Caco-2 (cell line): Measurements from ENCODE around the gene RRP1. TPM values are rescaled to one million over a fixed set of nuclear protein-coding genes. Genes with fewer than 3 reads are reported as not detected.

Experiments used
- BruUV-seq: library from RNA; stranded (reverse); fragments of 400-500 nt; replicated peaks from 2 replicates; lab custom pipeline; 2021; lab: Mats Ljungman, UMichigan
- CTCF ChIA-PET: fragments of 300-600 bp; sonication (Branson Sonifier 250); formaldehyde crosslinking; loops from one replicate; lab custom pipeline; 2022; ENCODE audit warnings: antibody characterized with exemption; lab: Charles Lee
- POLR2A ChIA-PET: fragments of 300-600 bp; sonication (Branson Sonifier 250); formaldehyde crosslinking; loops from one replicate; lab custom pipeline; 2022; ENCODE audit warnings: antibody characterized with exemption; lab: Charles Lee
- DNase-seq, 2 experiments: peaks; one replicate each; pipeline versions ENCODE4 v3.0.0 to v3.0.0-alpha.2; 2020 to 2022
- H3K27me3 ChIP-seq: replicated peaks from 2 replicates; pipeline ENCODE4 v1.6.0; 2011; ENCODE audit warnings: low read length; ENCODE audit not compliant: control insufficient read depth, insufficient read depth
- H3K36me3 ChIP-seq: 2 replicates; pipeline ENCODE4 v1.5.1; 2011; ENCODE audit warnings: low read length; ENCODE audit not compliant: control insufficient read depth, insufficient read depth
- H3K4me1 ChIP-seq: fragments of 250-450 bp; sonication (Bioruptor Pico); 2 replicates; pipeline ENCODE4 v1.5.1; 2020; ENCODE audit warnings: mild to moderate bottlenecking
- H3K4me3 ChIP-seq: 2 replicates; pipeline ENCODE4 v1.5.1; 2011; ENCODE audit warnings: low read depth, mild to moderate bottlenecking, control low read depth, low read length
- H3K9me3 ChIP-seq: fragments of 250-450 bp; sonication (Bioruptor Pico); 2 replicates; pipeline ENCODE4 v1.5.1; 2020; ENCODE audit warnings: mild to moderate bottlenecking, moderate library complexity
- H3K27ac Mint-ChIP-seq: one replicate; pipeline ENCODE4 v1.8.0; 2022; ENCODE audit warnings: mixed read lengths; ENCODE audit not compliant: unreplicated experiment
- H3K27me3 Mint-ChIP-seq: one replicate; pipeline ENCODE4 v1.8.0; 2022; ENCODE audit warnings: mixed read lengths; ENCODE audit not compliant: insufficient read depth, unreplicated experiment
- H3K36me3 Mint-ChIP-seq: one replicate; pipeline ENCODE4 v1.8.0; 2022; ENCODE audit warnings: mild to moderate bottlenecking, mixed read lengths; ENCODE audit not compliant: insufficient read depth, unreplicated experiment
- H3K4me1 Mint-ChIP-seq: one replicate; pipeline ENCODE4 v1.8.0; 2022; ENCODE audit warnings: low read depth, mixed read lengths; ENCODE audit not compliant: unreplicated experiment
- H3K4me3 Mint-ChIP-seq: one replicate; pipeline ENCODE4 v1.8.0; 2022; ENCODE audit warnings: mild to moderate bottlenecking, moderate library complexity, mixed read lengths; ENCODE audit not compliant: unreplicated experiment
- H3K9me3 Mint-ChIP-seq: one replicate; pipeline ENCODE4 v1.8.0; 2022; ENCODE audit warnings: mixed read lengths; ENCODE audit not compliant: unreplicated experiment
- intact Hi-C: fragments of 100-400 bp; cut with micrococcal nuclease; formaldehyde crosslinking; loops from one replicate; pipeline ENCODE4 v1.10.0; 2022; ENCODE audit not compliant: unreplicated experiment
- total RNA-seq: library from RNA; stranded (reverse); gene quantifications from 2 replicates; pipeline ENCODE4 v1.2.3, GENCODE V29; 2022
- TF ChIP-seq, protein P1 (sequence below), 2 experiments: fragments of 200-600 bp in 1 of 2; IDR thresholded peaks; 1 replicate in 1 of 2; 2 replicates in 1 of 2; pipeline versions ENCODE4 v1.5.1 to v1.8.0; 2011 to 2022; ENCODE audit warnings: antibody characterized with exemption in 1 of 2, control low read depth in 1 of 2, inconsistent platforms in 1 of 2, low read depth in 1 of 2, low read length in 1 of 2, mild to moderate bottlenecking in 1 of 2, moderate library complexity in 1 of 2; ENCODE audit not compliant: insufficient read depth in 1 of 2, severe bottlenecking in 1 of 2, unreplicated experiment in 1 of 2

The RRP1 gene
- total RNA-seq, 1 experiment from 2014 or later: 52.8 TPM

DNA sequence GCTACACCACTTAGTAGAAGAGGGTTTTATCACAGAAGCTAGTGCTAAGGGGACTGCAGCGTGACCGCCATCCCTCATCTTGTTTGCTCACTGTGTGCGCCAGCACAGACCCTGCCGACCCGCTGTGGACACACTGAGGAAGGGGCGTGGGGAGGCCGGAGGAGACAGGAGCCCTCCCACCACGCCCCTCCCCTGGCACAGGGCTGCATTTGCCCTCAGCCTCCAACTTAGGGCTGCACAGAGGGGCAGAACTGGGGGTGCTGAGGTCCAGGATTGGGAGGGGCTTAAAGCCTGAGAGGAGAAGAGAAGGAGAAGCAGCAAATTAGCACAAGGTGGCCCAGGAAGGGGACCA, 37.2 kb downstream of the RRP1 start:
- Histone ChIP-seq H3K27me3 (no peaks in the 10 kb centered on the region), H3K9me3 (no peaks in the 10 kb centered on the region), H3K36me3 (no peaks in the 10 kb centered on the region), H3K4me1 (no peaks in the 10 kb centered on the region), H3K4me3 (no peak overlapping the region)
- Mint-ChIP-seq H3K4me1 (no peaks in the 10 kb centered on the region), H3K4me3 (no peak overlapping the region), H3K9me3 (no peaks in the 10 kb centered on the region), H3K36me3 (no peaks in the 10 kb centered on the region), H3K27me3 (no peaks in the 10 kb centered on the region), H3K27ac (no peak overlapping the region)
- no TSS peak for BruUV-seq
- ChIA-PET CTCF (interaction anchor here (0.6 kb wide), 1 partner anchor 38 kb away, joined by 3 read pairs; no protein-coding TSS in a partner anchor), POLR2A (no interaction called here)
- DNase-seq: no peak
- intact Hi-C loops: no loop called here
- TF ChIP-seq, protein P1, sequence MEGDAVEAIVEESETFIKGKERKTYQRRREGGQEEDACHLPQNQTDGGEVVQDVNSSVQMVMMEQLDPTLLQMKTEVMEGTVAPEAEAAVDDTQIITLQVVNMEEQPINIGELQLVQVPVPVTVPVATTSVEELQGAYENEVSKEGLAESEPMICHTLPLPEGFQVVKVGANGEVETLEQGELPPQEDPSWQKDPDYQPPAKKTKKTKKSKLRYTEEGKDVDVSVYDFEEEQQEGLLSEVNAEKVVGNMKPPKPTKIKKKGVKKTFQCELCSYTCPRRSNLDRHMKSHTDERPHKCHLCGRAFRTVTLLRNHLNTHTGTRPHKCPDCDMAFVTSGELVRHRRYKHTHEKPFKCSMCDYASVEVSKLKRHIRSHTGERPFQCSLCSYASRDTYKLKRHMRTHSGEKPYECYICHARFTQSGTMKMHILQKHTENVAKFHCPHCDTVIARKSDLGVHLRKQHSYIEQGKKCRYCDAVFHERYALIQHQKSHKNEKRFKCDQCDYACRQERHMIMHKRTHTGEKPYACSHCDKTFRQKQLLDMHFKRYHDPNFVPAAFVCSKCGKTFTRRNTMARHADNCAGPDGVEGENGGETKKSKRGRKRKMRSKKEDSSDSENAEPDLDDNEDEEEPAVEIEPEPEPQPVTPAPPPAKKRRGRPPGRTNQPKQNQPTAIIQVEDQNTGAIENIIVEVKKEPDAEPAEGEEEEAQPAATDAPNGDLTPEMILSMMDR (IDR thresholded peaks at IDR 0.05; ENCODE audit: insufficient read depth in 1 of 2, low read depth in 1 of 2, low read length in 1 of 2, severe bottlenecking in 1 of 2, unreplicated experiment in 1 of 2): no peak

DNA sequence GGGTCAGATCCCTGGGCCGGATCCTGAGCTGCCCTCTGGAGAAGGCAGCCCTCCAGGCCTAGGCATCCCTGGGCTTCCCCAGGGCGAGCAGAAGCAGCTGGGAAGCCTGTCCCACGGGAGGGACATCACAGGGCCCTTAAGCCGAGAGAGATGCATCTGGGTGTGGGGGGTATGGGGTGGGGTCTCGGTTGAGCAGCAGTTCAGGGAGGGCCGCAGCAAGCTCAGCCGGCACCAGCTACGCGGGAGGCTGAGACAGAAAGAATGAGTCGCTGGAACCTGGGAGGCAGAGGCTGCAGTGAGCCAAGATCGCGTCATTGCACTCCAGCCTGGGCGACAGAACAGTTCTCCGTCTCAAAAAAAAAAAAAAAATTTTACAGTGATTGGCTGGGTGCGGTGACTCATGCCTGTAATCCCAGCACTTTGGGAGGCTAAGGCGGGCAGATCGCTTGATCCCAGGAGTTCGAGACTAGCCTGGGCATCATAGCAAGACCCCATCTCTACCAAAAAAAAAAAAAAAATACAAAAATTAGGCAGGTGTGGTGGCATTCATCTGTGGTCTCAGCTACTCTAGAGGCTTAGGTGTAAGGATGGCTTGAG, 37.7 kb downstream of the RRP1 start:
- no peak overlapping the region for H3K4me3 Mint-ChIP-seq
- TF ChIP-seq, protein P1 (IDR thresholded peaks at IDR 0.05; ENCODE audit: insufficient read depth in 1 of 2, low read depth in 1 of 2, low read length in 1 of 2, severe bottlenecking in 1 of 2, unreplicated experiment in 1 of 2): no peak
- H3K27ac Mint-ChIP-seq: no peak overlapping the region
- H3K4me3 ChIP-seq: no peak overlapping the region
- no peaks in the 10 kb centered on the region for H3K4me1 Mint-ChIP-seq
- intact Hi-C loops: no loop called here
- no peaks in the 10 kb centered on the region for H3K9me3 ChIP-seq
- ChIA-PET POLR2A (no interaction called here), CTCF (no interaction called here)
- no peaks in the 10 kb centered on the region for H3K4me1 ChIP-seq
- no peaks in the 10 kb centered on the region for H3K9me3 Mint-ChIP-seq
- H3K36me3 Mint-ChIP-seq: no peaks in the 10 kb centered on the region
- no peaks in the 10 kb centered on the region for H3K36me3 ChIP-seq
- H3K27me3 Mint-ChIP-seq: no peaks in the 10 kb centered on the region
- no TSS peak for BruUV-seq
- no peaks in the 10 kb centered on the region for H3K27me3 ChIP-seq
- no peak for DNase-seq

DNA sequence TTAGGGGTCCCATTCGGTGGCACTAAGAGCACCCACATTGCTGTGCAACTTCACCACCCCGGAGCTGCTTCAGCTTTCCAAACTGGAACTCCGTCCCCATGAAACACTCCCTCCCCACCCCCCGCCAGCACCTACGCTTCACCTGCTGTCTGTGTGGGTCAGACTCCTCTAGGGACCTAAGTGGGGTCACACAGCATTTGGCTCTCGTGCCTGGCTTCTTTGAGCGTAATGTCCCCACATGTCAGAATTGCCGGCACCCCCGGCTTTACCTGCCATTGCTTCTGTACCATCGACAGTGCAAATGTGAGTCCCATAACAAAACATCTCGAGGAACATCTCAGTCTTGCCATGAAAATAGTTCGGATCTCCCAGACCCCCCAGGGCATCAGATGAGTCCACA, 39.8 kb downstream of the RRP1 start:
- no peak for DNase-seq
- no peak overlapping the region for H3K27ac Mint-ChIP-seq
- intact Hi-C loops: no loop called here
- no peaks in the 10 kb centered on the region for H3K9me3 Mint-ChIP-seq
- ChIA-PET CTCF (no interaction called here), POLR2A (interaction anchor here (0.7 kb wide), 1 partner anchor 76 kb away, joined by 4 read pairs; no protein-coding TSS in a partner anchor)
- Histone ChIP-seq H3K36me3 (no peaks in the 10 kb centered on the region), H3K4me1 (no peaks in the 10 kb centered on the region), H3K27me3 (no peaks in the 10 kb centered on the region), H3K4me3 (no peak overlapping the region), H3K9me3 (no peaks in the 10 kb centered on the region; the same call in 1 of the 2 replicates)
- BruUV-seq: no TSS peak
- H3K4me3 Mint-ChIP-seq: no peak overlapping the region
- no peaks in the 10 kb centered on the region for H3K4me1 Mint-ChIP-seq
- TF ChIP-seq, protein P1 (IDR thresholded peaks at IDR 0.05; ENCODE audit: insufficient read depth in 1 of 2, low read depth in 1 of 2, low read length in 1 of 2, severe bottlenecking in 1 of 2, unreplicated experiment in 1 of 2): no peak
- no peaks in the 10 kb centered on the region for H3K27me3 Mint-ChIP-seq
- no peaks in the 10 kb centered on the region for H3K36me3 Mint-ChIP-seq
